Amygdala (tissue), 56 donors: ENCODE results near the gene TMEM30A.

ENCODE experiments used
- DNase-seq, 56 donors: peaks; one replicate each; lab custom pipeline; 2025; lab: John Stamatoyannopoulos, UW

The TMEM30A gene

DNA sequence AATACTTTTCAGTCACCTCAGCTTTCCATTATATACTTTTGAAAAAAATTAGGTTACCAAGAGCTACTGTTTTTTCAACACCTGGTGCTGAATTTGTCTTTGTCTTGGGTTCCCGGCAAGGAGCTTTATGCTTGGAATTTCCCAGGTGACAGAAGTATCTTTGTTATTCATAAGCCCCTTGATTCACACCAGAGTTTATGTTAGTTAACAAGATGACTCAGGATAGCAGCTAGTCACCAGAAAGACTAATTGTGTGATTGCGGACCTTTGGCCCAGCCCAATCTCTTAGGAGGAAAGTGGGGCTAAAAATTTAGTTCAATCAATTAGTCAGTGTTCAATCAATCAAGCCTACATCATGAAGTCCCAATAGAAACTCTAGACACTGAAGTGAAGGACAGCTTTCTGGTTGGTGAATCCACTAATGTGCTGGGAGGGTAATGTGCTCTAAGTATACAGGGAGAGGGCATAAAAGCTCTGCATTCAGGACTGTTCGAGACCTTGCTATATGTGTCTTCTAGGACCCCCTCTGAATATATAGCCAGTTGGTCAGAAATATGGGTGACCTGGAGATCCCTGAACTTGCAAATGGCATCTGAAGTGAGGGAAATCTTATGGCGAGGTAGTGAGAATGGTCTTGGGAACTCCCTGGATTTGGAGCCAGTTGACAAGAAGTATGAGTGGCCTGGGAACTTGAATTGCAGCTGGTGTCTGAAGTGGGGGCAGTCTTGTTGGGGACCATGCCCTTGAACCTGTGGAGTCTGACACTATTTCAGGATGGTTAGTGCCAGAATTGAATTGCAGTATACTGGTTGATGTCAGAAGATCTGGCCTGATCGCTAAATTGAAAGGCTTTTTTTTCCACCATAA lies 16.2 kb downstream of the TMEM30A start:
- no peak for DNase-seq

GRCh38 chr6:75267461-75267860 lies 17.1 kb downstream of the TMEM30A start:
- no peak for DNase-seq

- DNase-seq = peak in 1 of 56 donors; percentile 56
Observed at GRCh38 chr6:75266716-75267291, 17.8 kb downstream of the TMEM30A start.

- DNase-seq = no peak
Observed at GRCh38 chr6:75263401-75263750, 21.2 kb downstream of the TMEM30A start.

GRCh38 chr6:75262716-75263400 lies 21.7 kb downstream of the TMEM30A start:
- no peak for DNase-seq

- DNase-seq = no peak
Observed at GRCh38 chr6:75261299-75261698, 23.3 kb downstream of the TMEM30A start.

DNA sequence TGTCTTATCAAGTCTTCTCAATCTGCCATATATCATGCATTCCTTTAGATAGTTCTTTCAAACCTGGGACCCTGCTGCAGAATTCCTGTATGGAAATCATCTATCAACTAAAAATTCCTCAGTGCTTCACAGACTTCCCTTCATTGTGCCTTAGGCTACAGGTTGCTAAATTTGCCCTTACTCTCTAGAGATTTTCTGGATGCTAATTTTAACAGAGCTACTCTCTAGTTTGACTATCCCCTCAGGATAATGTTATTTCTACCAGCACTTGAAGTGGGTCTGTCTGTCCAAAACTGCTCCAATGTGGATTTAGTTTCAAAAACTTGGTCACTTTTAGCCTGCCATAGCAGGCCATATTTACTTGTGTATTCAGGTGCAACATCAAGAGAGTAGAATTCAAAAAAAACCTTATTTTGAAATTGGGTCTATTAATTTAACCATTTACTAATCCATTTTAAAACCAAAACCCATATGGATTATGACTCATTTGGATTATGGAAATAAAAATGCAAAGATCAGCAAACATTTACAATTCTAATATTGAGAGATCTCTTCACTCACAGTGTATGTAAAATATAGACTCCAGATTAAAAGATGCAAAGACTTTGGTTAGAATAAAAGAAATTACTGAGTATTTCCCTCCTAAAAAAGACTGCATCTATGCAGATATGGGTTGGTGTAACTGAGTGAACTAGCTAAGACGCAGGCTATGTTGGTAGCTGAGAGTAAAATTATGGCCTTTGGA lies 27.1 kb downstream of the TMEM30A start:
- no peak for DNase-seq

GRCh38 chr6:75250552-75250951 lies 34.0 kb downstream of the TMEM30A start:
- DNase-seq = no peak

GRCh38 chr6:75249837-75250236 lies 34.8 kb downstream of the TMEM30A start:
- DNase-seq = no peak

- no peak for DNase-seq
Observed at GRCh38 chr6:75246386-75246785, 38.2 kb downstream of the TMEM30A start.

GRCh38 chr6:75244063-75244584 lies 40.5 kb downstream of the TMEM30A start:
- DNase-seq = peak in 7 of 56 donors; percentile 3 to 41 (median 33)

- peak; percentile 51 to 98 (median 89) for DNase-seq
Observed at GRCh38 chr6:75243333-75244062, 41.1 kb downstream of the TMEM30A start, which contains the start of gene COX7A2. Gene COX7A2, minus strand, starts transcription at chr6:75243801. Its CDS starts 67 bp downstream, at chr6:75243734.

DNA sequence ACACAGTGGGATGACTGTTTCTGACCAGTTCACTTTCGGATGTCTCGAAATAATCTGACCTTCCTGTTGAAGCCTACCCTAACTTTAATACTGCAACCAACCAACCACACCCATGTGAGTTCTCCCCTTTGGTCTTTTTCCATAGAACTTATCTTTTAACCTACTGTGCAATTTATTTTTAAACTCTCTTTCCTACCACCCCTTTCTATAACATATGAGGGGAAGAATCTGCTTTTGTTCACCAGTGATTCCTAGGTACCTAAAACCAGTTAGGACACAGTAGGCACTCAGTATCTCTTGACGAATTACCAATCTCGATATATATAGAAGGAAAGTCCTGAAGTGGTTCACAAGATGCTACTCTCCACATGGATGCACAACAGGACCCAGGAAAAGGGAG lies 48.0 kb downstream of the TMEM30A start:
- DNase-seq = no peak

GRCh38 chr6:75235271-75235670 lies 49.3 kb downstream of the TMEM30A start:
- DNase-seq = no peak

DNA sequence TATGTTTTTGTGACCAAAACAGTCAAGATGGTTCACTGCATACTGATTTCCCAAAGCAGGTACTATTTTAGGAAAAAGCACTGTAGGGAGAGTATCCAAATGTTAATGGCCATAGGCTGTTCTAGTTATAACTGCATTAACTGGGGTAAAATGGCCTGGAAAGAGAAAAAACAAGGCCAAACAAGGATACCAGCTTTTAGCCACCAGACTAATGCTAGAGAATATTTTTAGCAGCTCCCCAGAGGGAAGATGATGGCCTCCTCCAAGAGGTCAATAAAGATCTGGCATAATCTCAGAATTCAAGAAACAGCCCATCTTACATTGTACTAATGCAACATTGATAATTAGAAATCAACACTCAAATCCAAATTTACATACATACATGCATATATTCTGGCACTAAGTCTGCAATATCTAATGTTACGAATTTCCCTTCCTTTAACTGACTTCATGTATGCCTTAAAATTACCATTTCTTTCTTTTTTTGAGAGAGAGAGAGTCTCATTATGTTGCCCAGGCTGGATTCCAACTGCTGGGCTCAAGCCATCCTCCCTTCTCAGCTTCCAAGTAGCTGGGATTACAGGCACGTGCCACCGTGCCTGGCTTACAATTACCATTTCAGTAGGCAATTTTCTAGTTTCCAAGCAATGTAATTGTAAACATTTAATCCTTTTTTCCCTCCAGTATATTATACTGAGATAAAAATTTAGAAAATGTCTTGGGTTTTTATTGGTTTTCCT lies 50.3 kb downstream of the TMEM30A start:
- DNase-seq = peak in 27 of 56 donors; percentile 2 to 54 (median 17)

DNA sequence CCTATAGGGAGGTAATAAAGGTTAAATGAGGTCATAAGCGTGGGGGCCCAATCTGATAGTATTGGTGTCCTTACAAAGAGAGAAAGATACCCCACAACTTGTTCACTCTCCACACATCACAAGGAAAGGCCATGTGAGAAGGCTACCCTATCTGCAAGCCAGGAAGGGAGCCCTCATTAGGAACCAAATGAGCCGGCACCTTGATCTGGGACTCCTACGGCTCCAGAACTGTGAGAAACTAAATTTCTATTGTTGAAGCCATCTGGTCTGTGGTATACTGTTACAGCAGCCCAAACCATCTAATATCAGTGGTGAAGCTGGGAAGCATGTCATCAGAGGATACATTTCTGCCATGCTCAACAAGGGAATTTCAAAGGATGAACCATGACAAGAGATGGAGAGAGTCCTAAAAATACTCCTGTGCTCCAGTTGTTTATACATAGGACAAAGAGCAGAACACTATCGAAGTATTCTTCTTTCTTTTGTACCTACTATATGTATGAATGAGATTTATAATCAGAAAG lies 51.4 kb downstream of the TMEM30A start:
- DNase-seq = no peak

GRCh38 chr6:75230484-75231325 lies 53.9 kb downstream of the TMEM30A start:
- peak in 2 of 56 donors; percentile 26 to 32 for DNase-seq
